Measurements from ENCODE around the gene LRRC49.
"Not testable (repeated sequence)": the region's sequence is repeated elsewhere in the genome, so short reads cannot be mapped to it uniquely, and the experiment has no call there.

Gene LRRC49

GRCh38 chr15:70923311-70924080, 30.9 kb downstream of the LRRC49 start:
- DNase-seq: no peak

- DNase-seq: not testable (repeated sequence)
Measured at GRCh38 chr15:70926914-70927313, 34.3 kb downstream of the LRRC49 start.

GRCh38 chr15:70931821-70932220, 39.2 kb downstream of the LRRC49 start:
- DNase-seq: no peak

- DNase-seq: no peak
Measured at GRCh38 chr15:70932397-70932796, 39.8 kb downstream of the LRRC49 start.

- no peak for DNase-seq
Measured at GRCh38 chr15:70933411-70933810, 40.8 kb downstream of the LRRC49 start.

GRCh38 chr15:70935631-70936030, 43.0 kb downstream of the LRRC49 start:
- no peak for DNase-seq

- DNase-seq: no peak
Measured at GRCh38 chr15:70936326-70936725, 43.7 kb downstream of the LRRC49 start.

GRCh38 chr15:70943285-70943684, 50.7 kb downstream of the LRRC49 start:
- not testable (repeated sequence) for DNase-seq

- no peak for DNase-seq
Measured at GRCh38 chr15:70947351-70948335, 55.0 kb downstream of the LRRC49 start.

GRCh38 chr15:70950953-70951352, 58.3 kb downstream of the LRRC49 start:
- DNase-seq: no peak

GRCh38 chr15:70954171-70954570, 61.5 kb downstream of the LRRC49 start:
- no peak for DNase-seq

- DNase-seq: no peak
Measured at GRCh38 chr15:70954733-70955132, 62.1 kb downstream of the LRRC49 start.

GRCh38 chr15:70955151-70955550, 62.5 kb downstream of the LRRC49 start:
- no peak for DNase-seq

- no peak for DNase-seq
Measured at GRCh38 chr15:70956201-70956995, 63.8 kb downstream of the LRRC49 start.

GRCh38 chr15:70962084-70962483, 69.5 kb downstream of the LRRC49 start:
- DNase-seq: no peak

GRCh38 chr15:70963199-70963598, 70.6 kb downstream of the LRRC49 start:
- DNase-seq: no peak

GRCh38 chr15:70964058-70964457, 71.4 kb downstream of the LRRC49 start:
- DNase-seq: no peak

GRCh38 chr15:70964686-70965085, 72.1 kb downstream of the LRRC49 start:
- DNase-seq: no peak

- no peak for DNase-seq
Measured at GRCh38 chr15:70967646-70968045, 75.0 kb downstream of the LRRC49 start.

- peak; percentile 13 to 27 for DNase-seq
Measured at GRCh38 chr15:70974004-70974832, 81.6 kb downstream of the LRRC49 start.

- DNase-seq: no peak
Measured at GRCh38 chr15:70976851-70977250, 84.2 kb downstream of the LRRC49 start.

GRCh38 chr15:70995383-70995970, 102.9 kb downstream of the LRRC49 start:
- no peak for DNase-seq

Measured in Kasumi-1 (cell line).